HG03159 (cell line): ENCODE measurements around the gene CEP57.
"Not testable (repeated sequence)": the region's sequence is repeated elsewhere in the genome, so short reads cannot be mapped to it uniquely, and the experiment has no call there.

Source experiments
- ATAC-seq: cut with Tn5 transposase; IDR thresholded peaks from one replicate; pipeline ENCODE4 v1.9.1; 2021; ENCODE audit warnings: mild to moderate bottlenecking, moderate library complexity; ENCODE audit not compliant: unreplicated experiment

The CEP57 gene

GRCh38 chr11:95795627-95796295 is 5.5 kb downstream of the CEP57 start:
- ATAC-seq = no peak

- ATAC-seq = no peak
Observed at GRCh38 chr11:95796501-95796900, 6.2 kb downstream of the CEP57 start.

- ATAC-seq = no peak
Observed at GRCh38 chr11:95799546-95799945, 9.2 kb downstream of the CEP57 start.

GRCh38 chr11:95800438-95800837 is 10.1 kb downstream of the CEP57 start:
- no peak for ATAC-seq

GRCh38 chr11:95802806-95803205 is 12.5 kb downstream of the CEP57 start:
- no peak for ATAC-seq

- no peak for ATAC-seq
Observed at GRCh38 chr11:95803973-95804372, 13.7 kb downstream of the CEP57 start.

GRCh38 chr11:95805869-95806268 is 15.6 kb downstream of the CEP57 start:
- ATAC-seq = no peak

GRCh38 chr11:95806464-95806863 is 16.2 kb downstream of the CEP57 start:
- ATAC-seq = not testable (repeated sequence)

- not testable (repeated sequence) for ATAC-seq
Observed at GRCh38 chr11:95811052-95811451, 20.8 kb downstream of the CEP57 start.

GRCh38 chr11:95816037-95816436 is 25.7 kb downstream of the CEP57 start:
- no peak for ATAC-seq

- ATAC-seq = no peak
Observed at GRCh38 chr11:95821640-95822039, 31.3 kb downstream of the CEP57 start.

GRCh38 chr11:95827696-95828095 is 37.4 kb downstream of the CEP57 start:
- no peak for ATAC-seq

GRCh38 chr11:95829580-95830259 is 39.4 kb downstream of the CEP57 start:
- no peak for ATAC-seq

- ATAC-seq = no peak
Observed at GRCh38 chr11:95831198-95831883, 41.0 kb downstream of the CEP57 start.

GRCh38 chr11:95832763-95833162 is 42.5 kb downstream of the CEP57 start:
- no peak for ATAC-seq

GRCh38 chr11:95833378-95833777 is 43.1 kb downstream of the CEP57 start:
- no peak for ATAC-seq

- ATAC-seq = no peak
Observed at GRCh38 chr11:95835351-95835750, 45.1 kb downstream of the CEP57 start.

GRCh38 chr11:95835768-95836488 is 45.6 kb downstream of the CEP57 start:
- peak; percentile 90 for ATAC-seq

GRCh38 chr11:95845167-95845566 is 54.9 kb downstream of the CEP57 start:
- no peak for ATAC-seq

- ATAC-seq = no peak
Observed at GRCh38 chr11:95849087-95849825, 59.0 kb downstream of the CEP57 start.

GRCh38 chr11:95850137-95850536 is 59.8 kb downstream of the CEP57 start:
- no peak for ATAC-seq
